ENCODE measurements around the gene BTLA.
"Not testable (repeated sequence)": the region's sequence is repeated elsewhere in the genome, so short reads cannot be mapped to it uniquely, and the experiment has no call there.

BTLA gene

DNA sequence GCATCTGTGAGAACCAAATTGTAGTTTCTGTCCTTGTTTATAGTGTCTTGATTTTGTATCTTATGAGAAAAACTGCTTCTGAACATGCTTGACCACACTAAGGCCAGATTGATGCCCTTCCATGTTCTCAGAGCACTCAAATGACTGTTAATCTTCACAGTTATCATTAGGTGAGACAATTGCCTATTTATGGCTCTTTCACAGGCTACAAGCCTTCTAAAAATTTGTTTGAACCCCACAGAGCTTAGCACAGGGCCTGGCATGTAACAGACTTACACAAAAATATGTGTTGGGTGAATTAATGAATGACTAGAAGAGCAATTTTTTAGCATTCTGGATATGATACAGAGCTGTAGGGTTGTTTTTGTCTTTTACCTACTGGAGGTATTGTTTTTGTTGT lies 43.1 kb downstream of the BTLA start:
- no peaks in the 10 kb centered on the region for H3K27me3 Mint-ChIP-seq
- peaks cover 7% of the 10 kb centered on the region for H3K36me3 Mint-ChIP-seq
- H3K4me3 Mint-ChIP-seq = no peak overlapping the region
- H3K27ac Mint-ChIP-seq = no peak overlapping the region
- DNase-seq (ENCODE audit: low spot score in 2 of 2) = no peak
- no peak for ATAC-seq (ENCODE audit: low read depth)
- peaks cover 2% of the 10 kb centered on the region for H3K9me3 Mint-ChIP-seq
- H3K4me1 Mint-ChIP-seq = peaks cover 26% of the 10 kb centered on the region

DNA sequence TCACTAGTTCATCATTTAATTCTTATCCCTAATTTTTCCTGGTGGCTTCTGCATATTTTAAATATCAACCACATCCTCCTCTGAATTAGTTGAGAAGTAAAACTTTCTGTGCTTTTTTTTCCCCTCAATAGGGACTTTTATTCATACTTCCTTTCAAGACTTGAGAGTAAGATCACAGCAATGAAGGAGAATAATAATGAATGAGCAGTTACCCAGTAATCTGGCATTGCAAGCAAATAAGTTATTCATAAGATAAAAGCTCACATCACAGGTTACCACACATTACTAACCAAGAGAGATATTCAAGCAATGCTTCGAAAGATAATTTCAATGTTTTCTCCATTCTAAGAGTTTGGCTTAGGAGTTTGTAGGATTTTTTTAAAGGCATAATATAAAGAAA lies 50.3 kb downstream of the BTLA start:
- H3K4me3 Mint-ChIP-seq = no peak overlapping the region
- H3K36me3 Mint-ChIP-seq = peaks cover 1% of the 10 kb centered on the region
- no peak overlapping the region for H3K27ac Mint-ChIP-seq
- no peaks in the 10 kb centered on the region for H3K27me3 Mint-ChIP-seq
- no peak for ATAC-seq (ENCODE audit: low read depth)
- H3K9me3 Mint-ChIP-seq = no peaks in the 10 kb centered on the region
- H3K4me1 Mint-ChIP-seq = peaks cover 6% of the 10 kb centered on the region
- DNase-seq (ENCODE audit: low spot score in 2 of 2) = no peak

DNA sequence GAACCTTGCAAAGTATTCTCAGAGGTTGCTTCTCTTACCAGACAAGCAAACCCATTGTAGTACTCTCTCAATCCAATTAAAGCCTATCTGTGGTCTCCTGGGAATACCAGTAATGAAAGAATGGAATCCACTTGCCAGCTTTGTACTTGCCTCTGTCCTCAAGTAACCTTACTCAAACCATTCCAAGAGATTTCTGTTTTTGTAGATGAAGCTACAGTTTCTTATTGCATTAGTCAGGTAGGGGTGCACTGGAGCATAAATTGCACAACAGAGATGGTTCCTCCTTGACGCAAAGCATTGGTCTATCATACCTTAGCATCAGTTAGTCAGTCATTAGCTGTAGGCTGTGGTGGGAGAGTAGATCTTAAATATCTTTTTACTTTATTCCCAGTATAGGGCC lies 52.9 kb downstream of the BTLA start:
- no peak for DNase-seq (ENCODE audit: low spot score in 2 of 2)
- Mint-ChIP-seq H3K27me3 (no peaks in the 10 kb centered on the region), H3K4me3 (no peak overlapping the region), H3K4me1 (peaks cover 6% of the 10 kb centered on the region), H3K36me3 (peaks cover 1% of the 10 kb centered on the region), H3K27ac (no peak overlapping the region), H3K9me3 (no peaks in the 10 kb centered on the region)
- no peak for ATAC-seq (ENCODE audit: low read depth)

DNA sequence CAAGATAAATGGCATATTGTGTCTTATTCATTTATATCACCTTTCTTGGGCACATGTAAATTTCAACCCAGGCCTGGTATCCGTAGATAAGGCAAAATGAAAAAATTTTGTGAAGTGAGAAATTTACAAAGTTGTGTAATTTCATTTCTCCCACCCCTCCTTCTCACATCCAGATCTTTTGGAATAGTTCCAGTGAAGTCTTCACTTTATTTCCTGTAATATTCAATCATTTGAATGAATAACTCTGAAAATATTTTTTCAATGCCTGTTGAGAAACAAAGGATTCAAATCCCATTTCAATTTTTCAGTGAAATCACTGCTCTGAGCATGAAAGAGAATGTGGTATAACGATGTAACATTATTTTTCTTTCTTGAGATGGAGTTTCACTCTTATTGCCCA lies 53.4 kb downstream of the BTLA start:
- no peak for DNase-seq (ENCODE audit: low spot score in 2 of 2)
- H3K36me3 Mint-ChIP-seq = peaks cover 1% of the 10 kb centered on the region
- peaks cover 6% of the 10 kb centered on the region for H3K4me1 Mint-ChIP-seq
- no peaks in the 10 kb centered on the region for H3K9me3 Mint-ChIP-seq
- no peak overlapping the region for H3K4me3 Mint-ChIP-seq
- ATAC-seq (ENCODE audit: low read depth) = no peak
- H3K27me3 Mint-ChIP-seq = no peaks in the 10 kb centered on the region
- H3K27ac Mint-ChIP-seq = no peak overlapping the region

DNA sequence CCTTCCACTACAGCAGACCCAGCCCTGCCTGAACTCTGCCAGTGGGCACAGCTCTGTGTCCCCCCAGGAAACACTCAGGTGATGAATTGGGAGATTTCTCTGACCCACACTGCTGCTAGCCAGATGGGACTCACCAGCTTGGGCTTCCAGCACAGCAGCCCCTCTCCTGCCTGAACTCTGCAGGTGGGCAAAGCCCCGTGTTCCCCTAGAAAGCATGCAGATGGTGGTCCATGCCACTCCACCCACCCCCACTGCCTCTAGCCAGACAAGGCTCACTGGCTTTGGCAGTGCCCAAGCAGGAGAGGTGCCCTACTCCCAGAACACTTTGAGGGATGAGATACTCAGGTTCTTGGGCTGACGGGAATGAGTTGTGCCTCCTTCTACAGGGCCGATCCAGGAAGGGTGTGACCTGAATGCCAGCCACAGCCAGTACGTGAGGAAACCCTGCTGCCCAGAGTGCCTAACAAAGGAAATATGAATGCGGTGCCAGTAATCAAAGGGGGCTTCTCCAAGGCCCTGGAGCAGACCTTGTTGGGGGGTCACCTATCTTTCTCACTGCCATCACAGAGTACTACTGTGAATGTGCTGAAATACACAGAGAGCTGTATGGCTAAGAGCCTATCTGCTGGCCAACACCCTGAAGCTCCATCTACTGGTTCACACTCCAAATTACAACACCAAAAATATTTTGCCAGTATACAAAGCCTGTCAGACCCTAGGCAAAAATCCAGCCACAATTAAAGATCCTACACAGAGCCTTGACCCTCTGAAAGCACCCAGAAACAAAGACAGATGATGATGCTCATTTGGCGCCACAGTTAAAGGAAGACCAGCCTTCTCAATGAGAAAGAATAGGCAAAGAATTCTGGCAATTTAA lies 61.9 kb downstream of the BTLA start:
- peaks cover 22% of the 10 kb centered on the region for H3K4me1 Mint-ChIP-seq
- H3K27ac Mint-ChIP-seq = no peak overlapping the region
- peak; percentile 73 for ATAC-seq (ENCODE audit: low read depth)
- H3K9me3 Mint-ChIP-seq = no peaks in the 10 kb centered on the region
- peak overlapping the region; percentile 14 for H3K4me3 Mint-ChIP-seq
- H3K36me3 Mint-ChIP-seq = peaks cover 7% of the 10 kb centered on the region
- no peaks in the 10 kb centered on the region for H3K27me3 Mint-ChIP-seq
- peak in 1 of 2 donors; percentile 30 for DNase-seq (ENCODE audit: low spot score in 2 of 2)

DNA sequence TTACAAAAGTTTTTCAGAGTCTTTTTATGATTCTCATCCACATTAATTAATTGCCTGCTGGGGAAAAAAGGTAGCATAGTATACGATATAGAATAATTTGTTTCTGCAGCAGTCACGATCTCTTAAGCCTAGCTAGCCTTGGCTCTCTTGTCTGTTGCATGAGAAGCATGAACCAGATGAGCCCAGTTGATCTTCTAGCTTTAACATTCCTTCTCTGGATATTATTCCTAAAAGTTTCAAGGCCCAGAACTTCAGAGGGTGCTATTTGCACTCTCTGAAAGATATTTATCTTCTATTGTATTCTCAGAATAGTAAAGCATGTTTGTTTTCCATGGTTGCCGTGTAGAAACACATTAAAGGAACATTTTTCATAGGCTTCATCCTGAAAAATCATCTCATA lies 69.3 kb downstream of the BTLA start:
- Mint-ChIP-seq H3K4me3 (no peak overlapping the region), H3K36me3 (peaks cover 3% of the 10 kb centered on the region), H3K27me3 (no peaks in the 10 kb centered on the region), H3K9me3 (no peaks in the 10 kb centered on the region), H3K4me1 (peaks cover 13% of the 10 kb centered on the region), H3K27ac (no peak overlapping the region)
- no peak for ATAC-seq (ENCODE audit: low read depth)
- no peak for DNase-seq (ENCODE audit: low spot score in 2 of 2)

DNA sequence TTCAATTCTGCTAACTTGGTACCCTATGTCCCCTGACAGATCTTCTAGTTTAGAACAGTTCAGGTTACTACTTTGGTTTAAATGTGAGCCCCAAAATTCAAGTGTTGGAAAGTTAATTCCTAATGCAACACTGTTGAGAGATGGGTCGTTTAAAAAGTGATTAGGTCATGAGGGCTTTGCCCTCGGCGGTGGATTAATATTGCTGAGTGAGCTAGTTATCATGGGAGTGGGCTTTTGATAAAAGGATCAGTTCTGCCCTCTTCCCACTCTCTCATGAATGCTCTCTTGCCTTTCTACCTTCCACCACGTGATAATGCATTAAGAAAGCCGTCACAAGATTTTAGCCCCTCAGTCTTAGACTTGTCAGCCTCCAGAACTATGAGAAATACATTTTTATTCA lies 72.1 kb downstream of the BTLA start:
- H3K27ac Mint-ChIP-seq = no peak overlapping the region
- peaks cover 13% of the 10 kb centered on the region for H3K4me1 Mint-ChIP-seq
- no peaks in the 10 kb centered on the region for H3K27me3 Mint-ChIP-seq
- no peak for DNase-seq (ENCODE audit: low spot score in 2 of 2)
- H3K36me3 Mint-ChIP-seq = no peaks in the 10 kb centered on the region
- H3K9me3 Mint-ChIP-seq = no peaks in the 10 kb centered on the region
- no peak for ATAC-seq (ENCODE audit: low read depth)
- H3K4me3 Mint-ChIP-seq = no peak overlapping the region

DNA sequence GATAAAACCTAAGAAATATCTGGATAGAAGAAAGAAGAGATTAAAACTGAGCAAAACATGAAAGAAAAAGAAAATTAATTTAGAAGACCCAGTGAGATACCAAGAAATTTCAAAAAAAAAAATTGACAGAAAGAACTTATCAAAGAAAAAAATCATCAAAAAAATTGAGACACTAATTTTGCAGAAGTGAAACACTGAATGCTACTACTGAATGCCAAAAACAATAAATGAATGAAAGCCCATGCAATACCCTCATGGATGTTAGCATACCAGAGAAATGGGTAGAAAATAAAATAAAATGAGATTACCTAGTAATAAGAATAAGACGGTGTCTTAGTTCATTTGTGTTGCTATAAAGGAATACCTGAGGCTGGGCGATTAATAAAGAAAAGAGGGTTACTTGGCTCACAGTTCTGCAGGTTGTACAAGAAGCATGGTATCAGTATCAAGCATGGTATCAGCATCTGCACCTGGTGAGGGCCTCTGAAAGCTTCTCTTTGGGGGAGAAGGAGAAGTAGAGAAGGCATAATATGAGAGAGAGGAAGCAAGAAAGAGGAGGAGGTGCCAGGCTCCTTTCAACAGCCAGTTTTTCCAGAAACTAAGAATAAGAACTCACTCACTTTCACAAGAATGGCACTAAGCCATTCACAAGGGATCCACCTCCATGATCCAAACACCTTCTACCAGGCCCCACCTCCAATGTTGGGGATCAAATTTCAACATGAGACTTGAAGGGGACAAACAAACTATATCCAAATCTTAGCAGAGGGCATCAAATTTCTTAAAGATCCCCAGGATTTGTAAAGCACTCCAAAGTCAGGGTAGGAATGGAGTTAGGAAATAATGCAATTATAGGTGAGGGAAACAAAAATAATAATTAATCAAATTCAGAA lies 73.2 kb downstream of the BTLA start:
- peak overlapping the region; percentile 56 for H3K27ac Mint-ChIP-seq
- ATAC-seq (ENCODE audit: low read depth) (peak; percentile 91), DNase-seq (ENCODE audit: low spot score in 2 of 2) (no peak)
- H3K36me3 Mint-ChIP-seq = peaks cover 2% of the 10 kb centered on the region
- H3K4me3 Mint-ChIP-seq = peak overlapping the region; percentile 4
- H3K4me1 Mint-ChIP-seq = peaks cover 13% of the 10 kb centered on the region
- H3K9me3 Mint-ChIP-seq = no peaks in the 10 kb centered on the region
- H3K27me3 Mint-ChIP-seq = no peaks in the 10 kb centered on the region

DNA sequence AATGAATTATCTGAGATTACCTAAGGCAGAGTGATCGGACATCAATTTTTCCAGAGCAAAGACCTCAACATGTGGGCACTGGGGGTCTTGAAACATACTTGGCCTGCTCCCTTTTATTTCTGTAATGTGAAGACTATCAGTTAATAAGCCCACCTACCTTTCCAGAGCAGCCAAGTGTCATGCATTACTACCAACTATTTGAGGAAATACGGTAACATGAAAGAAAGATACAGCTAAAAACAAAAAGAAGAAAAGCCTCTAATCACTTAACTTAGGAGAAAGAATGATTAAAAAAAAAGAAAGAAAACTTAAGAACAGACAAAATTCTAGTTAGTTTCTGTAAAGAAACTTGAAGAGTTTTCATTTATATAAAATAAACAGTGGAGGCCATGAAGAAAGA lies 73.9 kb downstream of the BTLA start:
- Mint-ChIP-seq H3K4me3 (no peak overlapping the region), H3K4me1 (peaks cover 13% of the 10 kb centered on the region), H3K36me3 (peaks cover 2% of the 10 kb centered on the region), H3K27ac (no peak overlapping the region), H3K9me3 (no peaks in the 10 kb centered on the region), H3K27me3 (no peaks in the 10 kb centered on the region)
- DNase-seq (ENCODE audit: low spot score in 2 of 2) (no peak), ATAC-seq (ENCODE audit: low read depth) (no peak)

DNA sequence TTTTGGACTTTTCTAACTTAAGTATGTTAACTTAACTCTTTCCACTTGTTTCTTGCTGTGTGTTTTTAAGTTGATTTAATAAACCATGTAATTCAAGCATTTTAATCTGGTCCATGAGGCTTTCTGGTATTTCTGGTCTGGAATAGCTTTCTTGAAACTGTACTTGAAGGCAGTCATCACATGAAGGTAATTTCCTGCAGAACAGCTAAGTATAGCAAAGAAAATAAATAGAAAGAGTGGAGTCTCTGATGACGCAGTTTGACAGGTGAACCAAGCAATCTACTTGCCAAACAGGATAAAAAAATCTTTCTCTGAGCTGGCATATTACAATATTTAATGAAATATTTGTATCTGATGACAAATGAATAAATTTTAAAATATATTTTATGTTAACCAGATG lies 74.9 kb downstream of the BTLA start:
- Mint-ChIP-seq H3K27ac (no peak overlapping the region), H3K36me3 (peaks cover 2% of the 10 kb centered on the region), H3K9me3 (no peaks in the 10 kb centered on the region), H3K27me3 (no peaks in the 10 kb centered on the region), H3K4me1 (peaks cover 13% of the 10 kb centered on the region), H3K4me3 (no peak overlapping the region)
- no peak for DNase-seq (ENCODE audit: low spot score in 2 of 2)
- ATAC-seq (ENCODE audit: low read depth) = no peak

DNA sequence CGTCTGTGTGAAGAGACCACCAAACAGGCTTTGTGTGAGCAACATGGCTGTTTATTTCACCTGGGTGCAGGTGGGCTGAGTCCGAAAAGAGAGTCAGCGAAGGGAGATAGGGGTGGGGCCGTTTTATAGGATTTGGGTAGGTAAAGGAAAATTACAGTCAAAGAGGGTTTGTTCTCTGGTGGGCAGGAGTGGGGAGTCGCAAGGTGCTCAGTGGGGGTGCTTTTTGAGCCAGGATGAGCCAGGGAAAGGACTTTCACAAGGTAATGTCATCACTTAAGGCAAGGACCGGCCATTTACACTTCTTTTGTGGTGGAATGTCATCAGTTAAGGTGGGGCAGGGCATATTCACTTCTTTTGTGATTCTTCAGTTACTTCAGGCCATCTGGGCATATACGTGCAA lies 76.4 kb downstream of the BTLA start:
- not testable (repeated sequence) for H3K27me3 Mint-ChIP-seq; H3K4me3 Mint-ChIP-seq; H3K9me3 Mint-ChIP-seq; ATAC-seq (ENCODE audit: low read depth); H3K27ac Mint-ChIP-seq; H3K36me3 Mint-ChIP-seq; DNase-seq (ENCODE audit: low spot score in 2 of 2)
- peaks cover 13% of the 10 kb centered on the region for H3K4me1 Mint-ChIP-seq

DNA sequence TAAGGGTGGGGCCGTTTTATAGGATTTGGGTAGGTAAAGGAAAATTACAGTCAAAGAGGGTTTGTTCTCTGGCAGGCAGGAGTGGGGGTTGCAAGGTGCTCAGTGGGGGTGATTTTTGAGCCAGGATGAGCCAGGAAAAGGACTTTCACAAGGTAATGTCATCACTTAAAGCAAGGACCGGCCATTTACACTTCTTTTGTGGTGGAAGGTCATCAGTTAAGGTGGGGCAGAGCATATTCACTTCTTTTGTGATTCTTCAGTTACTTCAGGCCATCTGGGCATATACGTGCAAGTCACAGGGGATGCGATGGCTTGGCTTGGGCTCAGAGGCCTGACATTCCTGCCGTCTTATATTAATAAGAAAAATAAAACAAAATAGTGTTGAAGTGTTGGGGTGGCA lies 80.7 kb downstream of the BTLA start:
- H3K27ac Mint-ChIP-seq; H3K4me3 Mint-ChIP-seq; ATAC-seq (ENCODE audit: low read depth); H3K9me3 Mint-ChIP-seq; H3K36me3 Mint-ChIP-seq; H3K27me3 Mint-ChIP-seq; DNase-seq (ENCODE audit: low spot score in 2 of 2); H3K4me1 Mint-ChIP-seq: not testable (repeated sequence)

DNA sequence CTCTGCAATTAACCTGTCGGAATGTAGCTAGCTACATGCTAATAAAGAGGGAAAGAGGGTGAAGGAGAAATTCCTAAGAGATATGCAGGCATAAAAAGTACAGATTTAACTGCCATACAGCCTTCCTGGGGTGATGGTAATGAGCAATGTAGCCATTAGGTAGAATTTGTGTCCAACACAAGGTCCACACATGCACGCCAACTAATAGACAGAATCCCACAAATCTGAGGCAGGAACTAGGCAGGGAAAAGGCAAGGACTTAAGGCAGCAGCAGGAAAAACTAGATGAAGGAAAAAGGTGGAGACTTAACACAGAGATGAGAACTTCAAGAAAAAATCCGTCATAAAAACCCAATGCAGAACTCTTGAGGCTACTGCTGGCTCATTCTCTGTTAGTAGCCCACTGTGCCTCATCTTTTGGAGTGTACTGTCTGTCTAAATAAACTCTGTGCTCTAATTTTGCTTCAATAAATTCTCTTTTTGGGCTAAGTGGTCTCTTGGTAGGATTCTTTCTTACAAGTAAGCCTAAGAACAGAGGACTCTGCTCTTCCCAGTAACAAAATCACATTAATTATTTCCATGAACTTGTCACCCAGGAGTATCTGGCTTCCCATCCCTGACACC lies 81.5 kb downstream of the BTLA start:
- H3K4me1 Mint-ChIP-seq = peaks cover 6% of the 10 kb centered on the region
- no peaks in the 10 kb centered on the region for H3K27me3 Mint-ChIP-seq
- peaks cover 1% of the 10 kb centered on the region for H3K9me3 Mint-ChIP-seq
- peak overlapping the region; percentile 56 for H3K27ac Mint-ChIP-seq
- H3K36me3 Mint-ChIP-seq = peaks cover 2% of the 10 kb centered on the region
- no peak for DNase-seq (ENCODE audit: low spot score in 2 of 2)
- H3K4me3 Mint-ChIP-seq = no peak overlapping the region
- ATAC-seq (ENCODE audit: low read depth) = no peak

All from memory B cell (primary cell).